ENCODE measurements around the gene SIRT5. TPM values are rescaled to one million over a fixed set of nuclear protein-coding genes. Genes with fewer than 3 reads are reported as not detected.

The SIRT5 gene
- total RNA-seq, 1 donor from 2014 or later: 14.8 TPM

GRCh38 chr6:13589801-13590200 is 15.4 kb downstream of the SIRT5 start:
- no peak for DNase-seq

GRCh38 chr6:13590574-13591153 is 16.3 kb downstream of the SIRT5 start:
- no peak for DNase-seq

- DNase-seq: no peak
These were observed 17.0 kb downstream of the SIRT5 start for GRCh38 chr6:13591205-13591921.

- no peak for DNase-seq
These were observed 18.7 kb downstream of the SIRT5 start for GRCh38 chr6:13593103-13593502.

- DNase-seq: no peak
These were observed 19.3 kb downstream of the SIRT5 start for GRCh38 chr6:13593720-13594119.

- no peak for DNase-seq
These were observed 22.7 kb downstream of the SIRT5 start for GRCh38 chr6:13597073-13597472.

- DNase-seq: no peak
These were observed 25.6 kb downstream of the SIRT5 start for GRCh38 chr6:13600036-13600435.

- no peak for DNase-seq
These were observed 29.7 kb downstream of the SIRT5 start for GRCh38 chr6:13604135-13604534.

GRCh38 chr6:13604546-13605416 is 30.4 kb downstream of the SIRT5 start:
- no peak for DNase-seq

- DNase-seq: no peak
These were observed 31.2 kb downstream of the SIRT5 start for GRCh38 chr6:13605634-13606033.

- no peak for DNase-seq
These were observed 37.3 kb downstream of the SIRT5 start for GRCh38 chr6:13611715-13612114.

- no peak for DNase-seq
These were observed 38.7 kb downstream of the SIRT5 start for GRCh38 chr6:13613029-13613594.

GRCh38 chr6:13614126-13614925 is 39.9 kb downstream of the SIRT5 start:
- DNase-seq: peak; percentile 74

GRCh38 chr6:13614926-13615791 is 40.8 kb downstream of the SIRT5 start, which contains the start of gene NOL7:
Gene NOL7 (plus strand): TSS chr6:13615335. CDS start chr6:13615359, 24 bp downstream.
- peak; percentile 100 for DNase-seq

GRCh38 chr6:13615792-13616120 is 41.4 kb downstream of the SIRT5 start:
- peak; percentile 61 for DNase-seq

- no peak for DNase-seq
These were observed 42.7 kb downstream of the SIRT5 start for GRCh38 chr6:13617066-13617465.

- no peak for DNase-seq
These were observed 50.5 kb downstream of the SIRT5 start for GRCh38 chr6:13624871-13625288.

- no peak for DNase-seq
These were observed 55.2 kb downstream of the SIRT5 start for GRCh38 chr6:13629459-13630116.

GRCh38 chr6:13630499-13630898 is 56.1 kb downstream of the SIRT5 start:
- DNase-seq: no peak

- DNase-seq: no peak
These were observed 58.9 kb downstream of the SIRT5 start for GRCh38 chr6:13633343-13633742.
